Measurements from ENCODE around the gene MAGI1. TPM values are rescaled to one million over a fixed set of nuclear protein-coding genes. Genes with fewer than 3 reads are reported as not detected.

MAGI1 gene
- total RNA-seq, 1 experiment from 2014 or later = 38.6 TPM

DNA sequence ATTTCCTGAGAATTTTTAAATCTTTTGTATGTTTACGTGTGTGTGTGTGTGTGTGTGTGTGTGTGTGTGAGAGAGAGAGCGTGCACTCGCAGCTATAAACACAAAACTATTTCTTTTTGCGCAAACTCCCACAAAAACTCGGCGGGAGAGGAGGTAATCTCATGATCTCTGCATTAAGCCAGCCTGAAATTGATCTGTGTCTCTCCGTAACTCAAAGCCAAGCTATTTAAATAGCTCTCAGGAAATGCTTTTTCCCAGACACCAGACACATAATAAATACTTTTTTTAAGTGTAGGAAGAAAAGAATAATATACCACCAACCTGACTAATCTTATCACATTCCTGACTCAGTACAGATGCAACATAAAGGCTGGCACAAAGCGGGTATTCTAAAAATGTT is 226.8 kb downstream of the MAGI1 start:
- Histone ChIP-seq H3K9ac (ENCODE audit: low read length) (no peak overlapping the region), H3K9me3 (ENCODE audit: control insufficient read depth in 1 of 2, insufficient read depth in 1 of 2, low read depth in 1 of 2, low read length in 2 of 2) (no peaks in the 10 kb centered on the region), H3K36me3 (ENCODE audit: control insufficient read depth in 1 of 2, insufficient read depth in 2 of 2, low read length in 2 of 2) (no peaks in the 10 kb centered on the region), H3K79me2 (ENCODE audit: insufficient read depth, low read length) (no peaks in the 10 kb centered on the region), H3K4me1 (ENCODE audit: control insufficient read depth in 1 of 2, insufficient read depth in 2 of 2, low read length in 2 of 2) (no peaks in the 10 kb centered on the region), H3K27ac (ENCODE audit: low read depth, low read length) (no peak overlapping the region), H3K4me3 (replicated peaks in 1 of 2; ENCODE audit: low read depth in 1 of 2, low read length in 2 of 2) (no peak overlapping the region), H3K9me2 (ENCODE audit: insufficient read depth) (no peaks in the 10 kb centered on the region), H4K20me1 (ENCODE audit: insufficient read depth) (no peaks in the 10 kb centered on the region), H3K4me2 (ENCODE audit: low read length) (no peak overlapping the region), H2AFZ (ENCODE audit: low read depth, low read length, poor library complexity, severe bottlenecking) (no peak overlapping the region), H3K27me3 (ENCODE audit: insufficient read depth, low read length) (no peaks in the 10 kb centered on the region)
- ChIA-PET POLR2A (no interaction called here), CTCF (no interaction called here), RAD21 (ENCODE audit: low non-redundant PET in 1 of 2, low total read pairs in 2 of 2, uncharacterized antibody in 2 of 2, unreplicated experiment in 2 of 2) (no interaction called here)
- intact Hi-C loops (cut with micrococcal nuclease) = no loop called here
- no peak for DNase-seq (ENCODE audit: low read depth, low spot score)
- TF ChIP-seq ZFX (IDR thresholded peaks at IDR 0.05) (no peak), JUND (IDR thresholded peaks at IDR 0.05) (no peak), MAX (IDR thresholded peaks at IDR 0.05) (no peak), CBX3 (IDR thresholded peaks at IDR 0.05; ENCODE audit: low read depth) (no peak), RAD21 (IDR thresholded peaks at IDR 0.05; ENCODE audit: low read depth) (no peak), TCF7L2 (IDR thresholded peaks at IDR 0.05; ENCODE audit: borderline replicate concordance, extremely low read depth, insufficient read depth, insufficient read length) (no peak), EGR1 (IDR thresholded peaks at IDR 0.05; ENCODE audit: low read depth) (no peak)
- TF ChIP-seq, protein P1, sequence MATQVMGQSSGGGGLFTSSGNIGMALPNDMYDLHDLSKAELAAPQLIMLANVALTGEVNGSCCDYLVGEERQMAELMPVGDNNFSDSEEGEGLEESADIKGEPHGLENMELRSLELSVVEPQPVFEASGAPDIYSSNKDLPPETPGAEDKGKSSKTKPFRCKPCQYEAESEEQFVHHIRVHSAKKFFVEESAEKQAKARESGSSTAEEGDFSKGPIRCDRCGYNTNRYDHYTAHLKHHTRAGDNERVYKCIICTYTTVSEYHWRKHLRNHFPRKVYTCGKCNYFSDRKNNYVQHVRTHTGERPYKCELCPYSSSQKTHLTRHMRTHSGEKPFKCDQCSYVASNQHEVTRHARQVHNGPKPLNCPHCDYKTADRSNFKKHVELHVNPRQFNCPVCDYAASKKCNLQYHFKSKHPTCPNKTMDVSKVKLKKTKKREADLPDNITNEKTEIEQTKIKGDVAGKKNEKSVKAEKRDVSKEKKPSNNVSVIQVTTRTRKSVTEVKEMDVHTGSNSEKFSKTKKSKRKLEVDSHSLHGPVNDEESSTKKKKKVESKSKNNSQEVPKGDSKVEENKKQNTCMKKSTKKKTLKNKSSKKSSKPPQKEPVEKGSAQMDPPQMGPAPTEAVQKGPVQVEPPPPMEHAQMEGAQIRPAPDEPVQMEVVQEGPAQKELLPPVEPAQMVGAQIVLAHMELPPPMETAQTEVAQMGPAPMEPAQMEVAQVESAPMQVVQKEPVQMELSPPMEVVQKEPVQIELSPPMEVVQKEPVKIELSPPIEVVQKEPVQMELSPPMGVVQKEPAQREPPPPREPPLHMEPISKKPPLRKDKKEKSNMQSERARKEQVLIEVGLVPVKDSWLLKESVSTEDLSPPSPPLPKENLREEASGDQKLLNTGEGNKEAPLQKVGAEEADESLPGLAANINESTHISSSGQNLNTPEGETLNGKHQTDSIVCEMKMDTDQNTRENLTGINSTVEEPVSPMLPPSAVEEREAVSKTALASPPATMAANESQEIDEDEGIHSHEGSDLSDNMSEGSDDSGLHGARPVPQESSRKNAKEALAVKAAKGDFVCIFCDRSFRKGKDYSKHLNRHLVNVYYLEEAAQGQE (IDR thresholded peaks at IDR 0.05; ENCODE audit: low read depth) = no peak
- no peak for ATAC-seq
- no TSS peak for BruUV-seq (replicated peaks)
